Measurements from ENCODE around the gene FAM169A. TPM values are rescaled to one million over a fixed set of nuclear protein-coding genes. Genes with fewer than 3 reads are reported as not detected.

Gene FAM169A
- total RNA-seq, 1 experiment from 2014 or later: 63.1 TPM

- H2BK120ac ChIP-seq (ENCODE audit: low read depth, low read length, poor library complexity, severe bottlenecking): no peak overlapping the region
- H3K4me1 ChIP-seq (ENCODE audit: insufficient read depth, low read length): 0 out of 2 replicates have a peak, but pooled peaks cover 3% of the 10 kb centered on the region
- H4K91ac ChIP-seq (ENCODE audit: insufficient read length, low read depth, low read length): no peak overlapping the region
- DNase-seq: no peak
- TF ChIP-seq, protein P1, sequence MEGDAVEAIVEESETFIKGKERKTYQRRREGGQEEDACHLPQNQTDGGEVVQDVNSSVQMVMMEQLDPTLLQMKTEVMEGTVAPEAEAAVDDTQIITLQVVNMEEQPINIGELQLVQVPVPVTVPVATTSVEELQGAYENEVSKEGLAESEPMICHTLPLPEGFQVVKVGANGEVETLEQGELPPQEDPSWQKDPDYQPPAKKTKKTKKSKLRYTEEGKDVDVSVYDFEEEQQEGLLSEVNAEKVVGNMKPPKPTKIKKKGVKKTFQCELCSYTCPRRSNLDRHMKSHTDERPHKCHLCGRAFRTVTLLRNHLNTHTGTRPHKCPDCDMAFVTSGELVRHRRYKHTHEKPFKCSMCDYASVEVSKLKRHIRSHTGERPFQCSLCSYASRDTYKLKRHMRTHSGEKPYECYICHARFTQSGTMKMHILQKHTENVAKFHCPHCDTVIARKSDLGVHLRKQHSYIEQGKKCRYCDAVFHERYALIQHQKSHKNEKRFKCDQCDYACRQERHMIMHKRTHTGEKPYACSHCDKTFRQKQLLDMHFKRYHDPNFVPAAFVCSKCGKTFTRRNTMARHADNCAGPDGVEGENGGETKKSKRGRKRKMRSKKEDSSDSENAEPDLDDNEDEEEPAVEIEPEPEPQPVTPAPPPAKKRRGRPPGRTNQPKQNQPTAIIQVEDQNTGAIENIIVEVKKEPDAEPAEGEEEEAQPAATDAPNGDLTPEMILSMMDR (conservative IDR thresholded peaks at IDR 0.05): no peak
- no peak overlapping the region for H3K9ac ChIP-seq (ENCODE audit: extremely low read depth, insufficient read length, low read length)
- no peak overlapping the region for H2BK15ac ChIP-seq (ENCODE audit: low read depth, low read length)
- H3K14ac ChIP-seq (ENCODE audit: insufficient read depth, low read length): no peak overlapping the region
- no peak overlapping the region for H2BK12ac ChIP-seq (ENCODE audit: insufficient read length, low read depth, low read length)
- peaks cover 4% of the 10 kb centered on the region for H3K79me1 ChIP-seq (ENCODE audit: insufficient read depth, low read depth, low read length, poor library complexity, severe bottlenecking)
- no peak overlapping the region for H3K18ac ChIP-seq (ENCODE audit: insufficient read length, low read depth, low read length)
- no peak overlapping the region for H3K4ac ChIP-seq (ENCODE audit: low read depth, low read length)
- no CpG with 5 or more reads among the region's 2 CpGs for WGBS (ENCODE audit: extremely low coverage, insufficient read length, low lambda C conversion rate)
- H3K4me2 ChIP-seq (ENCODE audit: insufficient read depth, insufficient read length, low read length): no peak overlapping the region
- H3K4me3 Mint-ChIP-seq: no peak overlapping the region
- peak overlapping the region in 2 of 3 experiments; percentile 58 to 69; a peak in 1 of 7 replicates for H3K27ac Mint-ChIP-seq
- H4K20me1 ChIP-seq (ENCODE audit: control insufficient read depth, insufficient read depth, insufficient read length): no peaks in the 10 kb centered on the region
- no peaks in the 10 kb centered on the region for H3K23me2 ChIP-seq (ENCODE audit: insufficient read length, low read depth, low read length, poor library complexity, severe bottlenecking)
- peaks cover 29 to 46% of the 10 kb centered on the region in 2 experiments for H3K4me1 Mint-ChIP-seq
- H4K5ac ChIP-seq (ENCODE audit: insufficient read length, low read depth, low read length): no peak overlapping the region
- no peak overlapping the region for H4K8ac ChIP-seq (replicated peaks; ENCODE audit: insufficient read length, low read depth, low read length)
- H2AFZ ChIP-seq (ENCODE audit: low read length): no peak overlapping the region
- peaks cover 27 to 34% (median 28%) of the 10 kb centered on the region in 3 experiments for H3K36me3 Mint-ChIP-seq (ENCODE audit: insufficient read depth in 1 of 3, low read depth in 3 of 3)
- H3K79me2 ChIP-seq (ENCODE audit: insufficient read depth, low read length): peaks cover 63% of the 10 kb centered on the region
- H3K23ac ChIP-seq (ENCODE audit: insufficient read length, low read depth, low read length): no peak overlapping the region
- no peak overlapping the region for H2BK5ac ChIP-seq (ENCODE audit: insufficient read length, low read length)
- no peaks in the 10 kb centered on the region for H3K9me3 ChIP-seq (ENCODE audit: control insufficient read depth, low read depth, low read length)
- no peak overlapping the region for H3K27ac ChIP-seq (ENCODE audit: insufficient read length, low read depth, low read length)
- no peak overlapping the region for H2BK20ac ChIP-seq (ENCODE audit: low read depth, low read length, poor library complexity, severe bottlenecking)
- H2AK5ac ChIP-seq (ENCODE audit: insufficient read length, low read length): no peak overlapping the region
- no peak overlapping the region for H3T11ph ChIP-seq (ENCODE audit: low read length)
- no peaks in the 10 kb centered on the region for H3K27me3 ChIP-seq (ENCODE audit: insufficient read depth, low read length)
- H3K56ac ChIP-seq (ENCODE audit: insufficient read length, low read depth, low read length): no peak overlapping the region
- H3K9me3 Mint-ChIP-seq: peaks cover 8 to 19% of the 10 kb centered on the region in 2 experiments; a peak in 4 of 5 replicates
- H3K27me3 Mint-ChIP-seq (ENCODE audit: low read depth): no peaks in the 10 kb centered on the region
Measured at GRCh38 chr5:74853256-74853655, 12.9 kb downstream of the FAM169A start.
